ENCODE measurements around the gene MEI4. TPM values are rescaled to one million over a fixed set of nuclear protein-coding genes. Genes with fewer than 3 reads are reported as not detected.

Gene MEI4
- total and polyA plus RNA-seq, 2 of the 13 experiments (the other 11 are each of a cell fraction or from before 2014, with no cell fraction given) = not detected

GRCh38 chr6:77880501-77880900 is 227.7 kb downstream of the MEI4 start (continued):
- no peak for TF ChIP-seq E2F2 (CRISPR knock-in tag; IDR thresholded peaks at IDR 0.05; ENCODE audit: borderline replicate concordance)
- TF ChIP-seq ZNF441 (CRISPR knock-in tag; IDR thresholded peaks at IDR 0.05; ENCODE audit: borderline replicate concordance) = no peak
- no peak for TF ChIP-seq NFIB (CRISPR knock-in tag; IDR thresholded peaks at IDR 0.05; ENCODE audit: borderline replicate concordance)
- no peak for TF ChIP-seq ZNF781 (CRISPR knock-in tag; IDR thresholded peaks at IDR 0.05; ENCODE audit: borderline replicate concordance, not compliant biosample characterization)
- no peak for TF ChIP-seq PRMT3 (CRISPR knock-in tag; IDR thresholded peaks at IDR 0.05; ENCODE audit: borderline replicate concordance, low read depth)
- no peak for TF ChIP-seq HIC2 (CRISPR knock-in tag; IDR thresholded peaks at IDR 0.05; ENCODE audit: low read depth)
- TF ChIP-seq SNAPC2 (CRISPR knock-in tag; IDR thresholded peaks at IDR 0.05) = no peak
- no peak for TF ChIP-seq ZNF577 (CRISPR knock-in tag; IDR thresholded peaks at IDR 0.05; ENCODE audit: borderline replicate concordance, low read depth)
- no peak for TF ChIP-seq DPF2 (CRISPR knock-in tag; IDR thresholded peaks at IDR 0.05; ENCODE audit: borderline replicate concordance, low read depth)
- no peak for TF ChIP-seq ZMYM3 (CRISPR knock-in tag; IDR thresholded peaks at IDR 0.05)
- TF ChIP-seq NCOA2 (CRISPR knock-in tag; IDR thresholded peaks at IDR 0.05) = peak; percentile 48; the same call in 1 of the 2 replicates
- no peak for TF ChIP-seq ZNF33A (CRISPR knock-in tag; IDR thresholded peaks at IDR 0.05; ENCODE audit: borderline replicate concordance)
- TF ChIP-seq ZNF816 (CRISPR knock-in tag; IDR thresholded peaks at IDR 0.05; ENCODE audit: borderline replicate concordance) = no peak
- no peak for TF ChIP-seq SKI (IDR thresholded peaks at IDR 0.05; ENCODE audit: partially characterized antibody)
- 0 out of 2 replicates have a peak, but pooled peaks have one; percentile 12 for TF ChIP-seq RXRB (CRISPR knock-in tag; IDR thresholded peaks at IDR 0.05; ENCODE audit: borderline replicate concordance)
- 0 out of 2 replicates have a peak, but pooled peaks have one; percentile 14 for TF ChIP-seq SOX5 (CRISPR knock-in tag; IDR thresholded peaks at IDR 0.05; ENCODE audit: borderline replicate concordance)
- TF ChIP-seq ZNF850 (CRISPR knock-in tag; conservative IDR thresholded peaks at IDR 0.05) = no peak
- peak in 1 of 2 experiments; percentile 35; a peak in 1 of 4 replicates for TF ChIP-seq EP300 (IDR thresholded peaks at IDR 0.05; ENCODE audit: low read depth in 2 of 2, low read length in 2 of 2)
- no peak for TF ChIP-seq EP300 (CRISPR knock-in tag; IDR thresholded peaks at IDR 0.05; ENCODE audit: borderline replicate concordance)
- TF ChIP-seq ZNF282 (IDR thresholded peaks at IDR 0.05; ENCODE audit: partially characterized antibody) = no peak
- TF ChIP-seq RBFOX2 (IDR thresholded peaks at IDR 0.05; ENCODE audit: low read depth, low read length) = no peak

All from HepG2 (cell line).